ENCODE measurements around the gene XAB2.

DNA sequence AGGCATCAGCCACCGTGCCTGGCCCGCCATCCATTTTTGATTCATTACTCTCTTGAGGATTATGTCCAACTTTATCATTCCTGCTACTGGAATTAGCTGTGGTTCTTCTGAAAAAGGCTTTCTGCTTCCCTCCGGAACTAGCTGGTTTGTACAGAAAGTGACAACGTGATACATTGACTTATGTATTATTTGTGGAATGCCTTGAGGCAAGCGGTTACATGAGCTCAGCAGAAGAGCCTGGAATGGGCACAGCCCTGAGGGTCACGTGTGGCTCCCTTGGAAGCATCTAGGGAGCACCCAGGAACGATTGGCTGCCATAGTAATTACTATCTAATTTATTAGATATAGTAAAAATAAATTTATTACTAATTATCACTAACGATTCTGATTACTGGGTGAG is 25.1 kb upstream of the XAB2 start:
- TF ChIP-seq CTCF (IDR thresholded peaks at IDR 0.05 in 4 of 5, conservative IDR thresholded peaks at IDR 0.05 in 1 of 5): no peak
- TF ChIP-seq POLR2A (IDR thresholded peaks at IDR 0.05): no peak
